ENCODE measurements around the gene ZNF583.

Gene ZNF583

DNA sequence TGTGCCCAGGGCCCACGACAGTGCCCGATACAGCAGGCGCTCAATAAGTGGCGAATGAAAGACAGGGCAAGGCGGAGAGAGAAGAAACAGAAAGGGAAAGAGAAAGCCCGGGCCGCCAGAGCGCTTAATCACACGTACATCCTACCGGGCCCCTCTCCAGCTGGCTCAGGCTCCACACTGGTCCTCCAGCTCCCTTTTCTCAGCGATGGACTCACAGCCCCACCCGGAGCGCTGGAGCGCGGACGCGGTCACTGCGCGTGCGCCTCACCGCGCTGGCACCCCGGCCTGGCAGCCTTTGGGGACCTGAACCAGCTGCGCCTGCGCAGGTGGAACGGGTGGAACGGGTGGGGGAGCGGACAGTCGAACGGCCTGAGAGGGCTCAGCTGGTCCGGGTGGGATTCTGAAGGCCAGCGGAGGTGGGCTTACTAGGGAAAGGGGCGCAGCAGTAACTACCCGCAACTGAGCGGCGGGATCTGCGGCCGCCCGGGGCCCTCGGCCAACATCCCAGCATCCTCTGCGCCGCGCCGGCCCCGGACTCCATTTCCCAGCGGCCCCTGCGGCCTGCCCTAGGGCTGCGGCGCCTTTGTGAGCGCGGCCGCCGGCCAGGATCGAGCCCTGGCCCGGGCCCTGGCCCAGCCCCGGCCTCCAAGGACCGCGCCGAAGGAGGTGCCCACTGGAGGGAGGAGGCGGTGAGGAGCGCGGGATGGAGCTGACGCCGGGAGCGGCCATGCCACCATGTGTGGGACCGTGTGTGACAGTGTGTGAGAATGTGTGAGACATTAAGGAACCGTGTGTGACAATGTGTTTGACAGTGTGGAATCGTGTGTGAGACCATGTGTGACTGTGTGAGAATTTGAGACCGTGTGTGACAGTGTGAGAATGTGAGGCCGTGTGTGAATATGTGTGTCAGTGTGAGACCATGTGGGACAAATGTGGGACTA lies at the start of gene ZNF583:
TSS of gene ZNF583 (plus strand) at position 569 of the 941 bp plus-strand sequence. CDS start 2,783 bp downstream, outside the sequence.
- peak; percentile 93 for DNase-seq (ENCODE audit: low spot score)

DNA sequence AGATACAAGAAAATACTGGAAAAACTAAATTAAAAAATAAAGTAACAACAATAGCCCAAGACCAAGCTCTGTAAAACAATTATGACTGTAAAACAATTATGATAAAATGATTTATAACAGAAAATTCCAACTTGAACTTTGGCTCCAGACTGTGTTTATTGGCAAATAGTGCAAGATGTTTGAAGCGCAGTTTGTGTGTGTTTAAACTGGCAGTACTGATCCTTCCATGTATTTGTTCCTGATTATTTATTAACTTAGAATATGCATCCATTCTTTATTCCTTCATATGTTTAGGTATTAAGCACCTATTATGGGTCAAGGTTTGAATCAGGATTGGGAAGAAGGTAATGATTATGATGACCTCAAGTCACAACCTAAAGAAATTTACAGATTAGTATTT lies 48.6 kb upstream of the ZNF583 start:
- no peak for DNase-seq (ENCODE audit: low spot score)

DNA sequence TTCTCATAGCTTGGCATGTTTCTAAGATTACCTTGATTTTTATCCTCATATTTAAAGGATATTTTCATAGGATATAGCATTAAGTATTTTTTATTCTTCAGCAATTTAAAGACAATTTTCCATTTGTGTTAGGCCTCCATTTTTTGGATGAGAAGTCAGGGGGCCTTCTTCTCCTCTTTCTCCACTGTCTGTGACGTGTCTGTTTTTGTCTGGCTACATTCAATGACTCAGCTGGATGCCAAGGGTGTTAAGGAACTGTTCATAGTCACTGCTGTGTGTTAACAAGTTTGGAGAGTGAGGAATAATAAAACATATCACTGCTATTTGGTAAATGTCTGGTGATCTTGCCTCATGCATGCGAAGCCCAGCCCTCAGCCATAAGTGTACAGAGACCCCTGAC lies 47.2 kb upstream of the ZNF583 start:
- no peak for DNase-seq (ENCODE audit: low spot score)

DNA sequence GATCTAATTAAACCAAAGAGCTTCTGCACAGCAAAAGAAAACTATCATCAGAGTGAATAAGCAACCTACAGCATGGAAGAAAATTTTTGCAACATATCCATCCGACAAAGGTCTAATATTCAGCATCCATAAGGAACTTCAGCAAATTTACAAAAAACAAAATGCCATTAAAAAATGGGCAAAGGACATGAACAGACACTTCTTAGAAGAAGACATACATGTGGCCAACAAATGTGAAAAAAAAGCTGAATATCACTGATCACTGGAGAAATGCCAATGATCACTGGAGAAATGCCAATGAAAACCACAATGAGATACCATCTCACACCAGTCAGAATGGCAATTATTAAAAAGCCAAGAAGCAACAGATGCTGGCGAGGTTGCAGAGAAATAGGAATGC lies 43.3 kb upstream of the ZNF583 start:
- no peak for DNase-seq (ENCODE audit: low spot score)

DNA sequence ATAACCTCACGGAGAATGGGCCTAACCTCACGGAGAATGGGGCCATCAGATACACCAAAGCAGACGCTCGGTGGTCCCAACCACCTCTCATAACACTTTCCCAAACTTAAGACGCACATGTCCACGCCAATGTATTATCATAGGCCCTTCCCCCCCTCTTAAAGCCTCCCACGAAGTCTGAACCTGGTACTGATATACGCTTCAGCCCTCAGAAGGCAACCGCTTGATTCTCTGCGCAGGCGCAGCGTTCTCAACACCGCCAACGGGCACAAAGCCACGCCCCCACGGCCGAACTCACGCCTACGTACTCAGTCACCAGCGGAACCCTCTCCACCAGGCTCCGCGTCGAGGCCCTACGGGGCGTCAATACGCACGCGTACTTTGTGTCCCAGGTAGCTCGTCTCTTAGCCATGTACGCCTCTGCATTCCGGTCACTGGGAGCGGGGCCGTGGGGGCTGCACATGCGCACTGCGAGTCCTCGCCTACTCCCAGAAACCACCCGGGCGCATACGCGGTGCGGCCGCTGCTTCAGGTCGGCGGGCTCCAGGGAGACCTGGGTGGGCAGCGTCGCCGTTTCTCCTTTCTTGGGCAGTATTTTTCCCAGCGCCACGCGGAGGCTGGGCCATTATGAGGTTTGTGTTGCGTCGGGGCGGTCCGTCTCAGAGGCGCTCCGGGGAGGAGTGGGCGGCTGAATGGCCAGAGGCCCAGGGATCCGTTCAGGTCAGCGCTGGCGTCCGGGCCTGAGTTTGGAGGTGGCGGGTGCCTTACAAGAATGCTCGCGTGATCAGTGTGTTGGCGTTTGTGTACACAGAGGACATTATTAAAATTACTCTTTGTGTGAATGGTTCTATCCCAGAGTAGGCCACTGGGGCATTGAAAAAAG lies 36.1 kb upstream of the ZNF583 start:
- peak; percentile 88 for DNase-seq (ENCODE audit: low spot score)

DNA sequence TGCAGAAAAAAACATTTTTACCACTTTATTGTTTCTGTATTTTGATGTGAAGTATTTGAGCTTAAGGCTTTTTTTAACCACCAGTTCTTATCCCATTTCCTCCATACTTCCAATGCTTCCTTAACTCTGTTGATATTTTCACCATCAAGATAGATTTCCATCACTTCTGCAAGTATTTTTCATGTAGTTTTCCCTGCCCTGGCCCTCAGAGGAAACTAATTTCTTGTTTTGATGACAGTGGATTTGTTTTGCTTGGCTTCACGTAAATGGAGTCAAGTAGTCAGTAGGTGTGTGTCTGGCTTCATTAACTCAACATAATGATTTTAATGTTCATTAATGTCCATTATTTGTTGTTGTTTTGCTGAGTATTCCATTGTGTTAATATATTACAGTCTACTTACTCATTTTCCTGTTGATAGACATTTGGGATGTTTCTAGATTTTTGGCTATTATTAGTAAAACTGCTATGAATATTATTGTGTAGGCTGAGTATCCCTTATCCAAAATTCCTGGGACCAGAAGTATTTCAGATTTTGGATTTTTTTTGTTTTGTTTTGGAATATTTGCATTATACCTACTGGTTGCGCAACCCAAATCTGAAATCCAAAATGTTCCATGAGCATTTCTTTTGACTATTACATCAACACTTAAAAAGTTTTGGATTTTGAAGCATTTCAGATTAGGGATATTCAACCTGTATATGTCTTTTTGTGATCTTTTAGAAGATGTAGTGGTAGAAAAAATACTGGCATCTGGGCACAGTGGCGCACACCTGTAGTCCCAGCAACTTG lies 34.1 kb upstream of the ZNF583 start:
- DNase-seq (ENCODE audit: low spot score), result no peak

DNA sequence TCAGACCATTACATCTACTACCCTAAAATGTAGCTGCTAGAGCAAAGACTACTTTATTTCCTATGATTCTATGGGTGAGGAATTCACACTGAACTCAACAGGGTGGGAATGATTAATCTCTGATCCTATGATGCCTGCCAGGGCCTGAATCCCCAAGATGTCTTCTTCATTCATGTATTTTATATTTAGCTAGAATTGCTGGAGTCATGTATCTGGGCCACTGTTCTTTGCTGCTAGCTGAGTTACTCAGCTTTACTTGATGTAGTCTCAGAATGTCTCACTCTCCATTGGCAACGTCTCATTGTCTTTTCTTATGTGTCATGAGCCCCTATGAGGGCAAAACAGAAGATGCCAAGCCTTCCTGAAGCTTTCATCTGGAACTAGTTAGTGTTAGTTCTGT lies 31.9 kb upstream of the ZNF583 start:
- no peak for DNase-seq (ENCODE audit: low spot score)

DNA sequence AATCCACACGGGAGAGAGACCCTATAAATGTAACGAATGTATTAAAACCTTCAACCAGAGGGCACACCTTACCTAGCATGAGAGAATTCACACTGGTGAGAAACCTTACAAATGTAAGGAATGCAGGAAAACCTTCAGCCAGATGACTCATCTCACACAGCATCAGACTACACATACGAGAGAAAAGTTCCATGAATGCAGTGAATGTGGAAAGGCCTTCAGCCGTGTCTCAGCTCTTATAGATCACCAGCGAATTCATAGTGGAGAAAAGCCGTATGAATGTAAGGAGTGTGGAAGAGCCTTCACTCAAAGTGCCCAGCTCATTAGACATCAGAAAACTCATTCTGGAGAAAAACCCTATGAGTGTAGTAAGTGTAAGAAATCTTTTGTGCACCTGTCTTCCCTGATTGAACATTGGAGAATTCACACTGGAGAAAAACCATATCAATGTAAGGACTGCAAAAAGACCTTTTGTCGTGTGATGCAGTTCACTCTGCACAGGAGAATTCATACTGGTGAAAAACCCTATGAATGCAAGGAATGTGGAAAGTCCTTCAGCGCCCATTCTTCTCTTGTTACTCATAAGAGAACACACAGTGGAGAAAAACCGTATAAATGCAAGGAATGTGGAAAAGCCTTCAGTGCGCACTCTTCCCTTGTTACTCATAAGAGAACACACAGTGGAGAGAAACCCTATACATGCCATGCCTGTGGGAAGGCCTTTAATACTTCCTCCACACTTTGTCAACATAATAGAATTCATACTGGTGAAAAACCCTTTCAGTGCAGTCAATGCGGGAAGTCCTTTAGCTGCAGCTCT lies 26.8 kb upstream of the ZNF583 start:
- no peak for DNase-seq (ENCODE audit: low spot score)

DNA sequence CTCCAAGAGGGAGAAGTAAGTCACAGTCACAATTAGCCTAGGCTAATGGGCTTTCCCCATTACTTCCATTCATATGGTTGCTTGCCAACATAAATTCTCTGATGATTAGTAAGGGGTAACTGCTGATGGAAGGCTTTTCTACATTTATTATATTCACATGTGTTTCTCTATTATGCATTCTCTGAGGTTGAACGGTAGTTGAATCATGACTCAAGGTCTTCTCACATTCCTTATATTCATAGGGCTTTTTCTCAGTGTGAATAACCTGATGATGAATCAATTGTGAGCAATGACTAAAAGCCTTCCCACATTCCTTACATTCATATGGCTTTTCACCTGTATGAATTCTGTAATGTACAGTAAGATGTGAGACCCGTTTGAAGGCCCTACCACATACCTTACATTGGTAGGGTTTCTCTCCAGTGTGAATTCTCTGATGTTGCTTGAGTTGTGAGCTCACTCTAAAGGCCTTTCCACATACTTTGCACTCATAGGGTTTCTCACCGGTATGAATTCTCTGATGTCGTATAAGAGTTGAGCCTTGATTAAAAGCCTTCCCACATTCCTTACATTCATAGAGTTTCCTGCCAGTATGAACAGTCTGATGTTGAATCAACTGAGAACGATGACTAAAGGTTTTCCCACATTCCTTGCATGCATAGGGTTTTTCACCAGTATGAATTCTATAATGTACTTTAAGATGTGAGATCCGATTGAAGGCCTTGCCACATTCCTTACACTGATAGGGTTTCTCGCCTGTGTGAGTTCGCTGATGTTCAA lies 20.1 kb upstream of the ZNF583 start:
- no peak for DNase-seq (ENCODE audit: low spot score)

DNA sequence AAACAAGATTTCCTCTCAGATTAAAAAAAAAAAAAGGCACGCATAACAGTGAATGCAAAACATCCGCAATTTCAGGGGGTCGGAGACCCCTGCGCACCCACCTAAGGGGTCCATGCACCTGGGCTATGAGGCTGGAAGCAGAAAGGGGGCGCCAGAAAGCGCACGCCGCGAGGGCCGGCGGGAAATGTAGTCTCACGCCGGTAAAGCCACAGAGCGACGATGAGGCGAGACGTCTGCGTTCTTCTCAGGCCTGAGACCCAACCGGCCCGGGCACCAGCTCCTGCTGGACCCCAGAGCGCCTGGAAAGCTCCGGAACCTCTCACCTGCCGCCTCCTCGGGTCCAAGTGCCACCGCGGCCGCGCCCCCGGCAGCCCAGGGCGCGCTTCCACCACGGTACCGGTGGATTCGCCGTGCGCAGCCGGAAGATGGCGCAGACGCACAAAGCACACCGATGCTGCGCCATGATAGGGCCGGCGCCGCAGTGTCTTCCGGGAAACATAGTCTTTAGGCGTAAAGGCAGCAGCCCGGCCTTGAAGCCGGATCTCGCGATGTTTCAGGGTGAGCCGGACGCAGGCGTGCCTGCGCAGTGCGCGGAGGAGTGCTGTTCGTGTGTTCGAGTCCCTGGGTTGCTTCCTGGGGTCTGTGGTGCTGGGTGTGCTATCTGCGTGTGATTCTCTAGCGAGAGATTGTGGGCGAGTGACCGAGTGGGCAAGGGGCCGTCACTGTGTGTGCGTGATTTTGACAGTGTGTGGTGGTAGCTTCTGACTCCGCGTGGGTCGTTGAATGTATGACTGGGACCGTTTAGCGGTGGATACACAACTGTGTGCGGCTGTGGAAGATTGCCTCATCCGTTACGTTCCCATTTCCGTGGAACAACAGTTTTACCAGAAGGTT lies 10.8 kb upstream of the ZNF583 start, which contains the start of gene ZNF582:
TSS of gene ZNF582 (minus strand) at position 416 of the 894 bp plus-strand sequence. CDS start 1,782 bp downstream, outside the sequence.
- peak; percentile 98 for DNase-seq (ENCODE audit: low spot score)

DNA sequence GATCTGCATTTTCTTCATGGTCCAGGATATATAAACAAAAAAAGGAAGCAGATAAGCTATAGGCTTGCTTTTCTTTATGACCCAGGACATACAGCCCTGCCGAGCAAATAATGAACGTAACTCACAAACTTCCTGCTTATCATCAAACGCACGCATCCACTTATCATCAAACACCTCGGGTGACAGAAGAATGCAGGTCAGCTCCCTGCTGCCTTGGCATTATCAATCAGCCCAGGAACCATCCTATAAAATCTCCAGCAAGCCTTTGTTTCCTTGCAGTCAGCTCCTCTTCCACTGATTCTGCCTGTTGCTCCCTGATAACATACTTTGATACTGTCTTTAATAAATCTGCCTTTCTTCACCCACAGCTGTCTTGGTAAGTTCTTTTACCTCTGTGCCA lies 5.3 kb upstream of the ZNF583 start:
- no peak for DNase-seq (ENCODE audit: low spot score)

DNA sequence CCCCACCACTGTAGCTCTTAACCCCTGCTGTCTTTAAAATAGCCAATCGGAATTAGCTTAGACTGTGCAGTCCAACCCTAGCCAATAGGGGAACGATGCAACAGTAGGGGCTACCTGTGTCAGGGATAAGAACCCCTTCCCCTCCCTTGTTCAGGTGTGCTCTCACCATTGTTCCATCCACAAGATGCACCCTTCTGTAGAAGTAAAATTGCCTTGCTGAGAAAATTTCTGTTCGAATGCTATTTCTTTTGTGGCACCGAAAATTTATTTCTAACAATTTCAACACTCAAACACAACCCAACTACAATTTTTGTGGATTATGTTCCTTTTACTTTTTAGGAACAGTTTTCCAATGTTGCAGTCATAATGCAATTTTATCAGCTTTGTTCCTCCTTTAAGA lies 3.6 kb upstream of the ZNF583 start:
- DNase-seq (ENCODE audit: low spot score), result no peak

DNA sequence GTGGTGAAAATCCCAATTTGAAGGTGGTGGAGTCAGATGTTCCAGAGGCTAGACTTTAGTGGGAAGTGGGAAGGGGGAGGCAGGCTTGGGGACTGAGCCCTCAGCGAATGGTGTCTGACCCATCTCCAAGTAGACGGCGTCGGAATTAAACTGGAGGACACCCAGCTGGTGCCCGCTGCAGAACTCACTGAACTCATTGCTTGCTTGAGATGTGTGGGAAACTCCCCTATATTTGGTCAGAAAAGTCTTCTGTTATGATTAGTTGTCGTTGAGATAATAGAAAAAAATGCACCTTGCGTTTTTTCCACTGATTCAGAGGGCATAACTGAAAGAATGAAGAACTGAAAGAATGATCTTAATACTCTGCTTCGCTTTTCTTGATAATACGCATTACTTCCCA lies 871 bp upstream of the ZNF583 start:
- DNase-seq (ENCODE audit: low spot score), result no peak

DNA sequence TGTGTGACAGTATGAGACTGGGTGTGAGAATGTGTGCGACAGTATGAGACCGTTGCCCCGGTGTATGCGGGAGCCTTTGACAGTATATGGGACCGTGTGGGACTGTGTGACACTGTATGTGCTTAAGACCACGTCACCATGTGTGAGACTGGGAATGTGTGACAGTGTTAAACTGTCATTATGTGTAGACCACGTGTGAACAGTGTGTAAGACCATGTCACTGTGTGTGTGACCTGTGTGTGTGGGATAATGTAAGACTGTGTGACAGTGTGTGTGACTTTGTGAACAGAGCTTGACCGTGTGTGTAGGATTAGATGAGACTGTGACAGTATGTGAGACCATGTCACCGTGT lies 549 bp downstream of the ZNF583 start:
- DNase-seq (ENCODE audit: low spot score), result no peak

DNA sequence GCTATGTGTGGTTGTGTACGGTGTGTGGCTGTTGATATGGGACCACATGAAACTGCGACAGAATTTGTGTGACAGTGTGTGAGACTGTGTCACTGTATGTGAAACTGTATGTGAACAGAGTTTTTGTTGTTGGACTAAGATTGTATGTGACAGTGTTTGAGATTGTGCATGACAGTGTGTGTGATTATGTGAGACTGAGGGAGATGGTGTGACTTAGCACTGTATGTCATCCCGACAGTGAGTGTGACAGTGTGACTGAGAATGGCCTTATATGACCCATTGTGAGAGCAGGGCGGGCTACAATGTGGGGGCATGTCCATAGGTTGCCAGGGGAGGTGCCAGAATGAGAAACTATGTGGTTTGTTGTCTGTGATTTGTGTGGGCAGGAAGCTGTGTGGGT lies 930 bp downstream of the ZNF583 start:
- no peak for DNase-seq (ENCODE audit: low spot score)

DNA sequence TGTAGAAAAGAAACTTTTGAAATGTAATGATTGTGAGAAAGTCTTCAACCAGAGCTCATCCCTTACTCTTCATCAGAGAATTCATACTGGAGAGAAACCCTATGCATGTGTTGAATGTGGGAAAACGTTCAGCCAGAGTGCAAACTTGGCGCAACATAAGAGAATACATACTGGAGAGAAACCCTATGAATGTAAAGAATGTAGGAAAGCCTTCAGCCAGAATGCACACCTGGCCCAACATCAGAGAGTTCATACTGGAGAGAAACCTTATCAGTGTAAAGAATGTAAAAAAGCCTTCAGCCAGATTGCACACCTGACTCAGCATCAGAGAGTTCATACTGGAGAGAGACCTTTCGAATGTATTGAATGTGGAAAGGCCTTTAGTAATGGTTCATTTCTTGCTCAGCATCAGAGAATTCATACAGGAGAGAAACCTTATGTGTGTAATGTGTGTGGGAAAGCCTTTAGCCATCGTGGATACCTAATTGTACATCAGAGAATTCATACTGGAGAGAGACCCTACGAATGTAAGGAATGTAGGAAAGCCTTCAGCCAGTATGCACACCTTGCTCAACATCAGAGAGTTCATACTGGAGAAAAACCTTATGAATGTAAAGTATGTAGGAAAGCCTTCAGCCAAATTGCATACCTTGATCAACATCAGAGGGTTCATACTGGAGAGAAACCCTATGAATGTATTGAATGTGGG lies 19.3 kb downstream of the ZNF583 start:
- DNase-seq (ENCODE audit: low spot score), result no peak

DNA sequence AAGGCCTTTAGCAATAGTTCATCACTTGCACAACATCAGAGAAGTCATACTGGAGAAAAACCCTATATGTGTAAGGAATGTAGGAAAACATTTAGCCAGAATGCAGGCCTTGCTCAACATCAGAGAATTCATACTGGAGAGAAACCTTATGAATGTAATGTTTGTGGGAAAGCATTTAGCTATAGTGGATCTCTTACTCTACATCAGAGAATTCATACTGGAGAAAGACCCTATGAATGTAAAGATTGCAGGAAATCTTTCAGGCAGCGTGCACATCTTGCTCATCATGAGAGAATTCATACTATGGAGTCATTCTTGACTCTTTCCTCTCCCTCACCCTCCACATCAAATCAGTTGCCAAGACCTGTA lies 19.8 kb downstream of the ZNF583 start:
- DNase-seq (ENCODE audit: low spot score), result no peak

DNA sequence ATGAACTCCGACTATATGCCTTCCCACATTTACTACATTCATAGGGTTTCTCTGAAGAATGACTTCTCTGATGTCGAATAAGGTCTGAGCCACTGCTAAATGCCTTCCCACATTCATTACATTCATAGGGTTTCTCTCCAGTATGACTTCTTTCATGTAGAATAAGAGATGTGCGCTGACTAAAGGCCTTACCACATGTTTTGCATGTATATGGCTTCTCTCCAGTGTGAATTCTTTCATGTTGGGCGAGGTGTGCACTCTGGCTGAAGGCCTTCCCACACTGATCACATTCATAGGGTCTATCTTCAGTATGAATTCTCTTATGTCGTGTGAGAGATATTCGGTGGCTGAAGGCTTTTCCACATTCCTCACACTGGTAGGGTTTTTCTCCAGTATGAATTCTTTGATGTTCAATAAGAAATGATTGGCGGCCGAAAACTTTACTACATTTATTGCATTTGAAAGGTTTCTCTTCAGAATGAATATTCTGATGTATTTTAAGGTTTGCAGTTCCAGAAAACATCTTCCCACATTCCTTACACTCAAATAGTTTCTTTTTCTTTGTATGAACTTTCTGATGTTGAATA lies 37.2 kb downstream of the ZNF583 start:
- DNase-seq (ENCODE audit: low spot score), result no peak

All from iPS-NIHi11 (cell line).